DMS53 (cell line): ENCODE results near the gene ANKS1B.
"Not testable (repeated sequence)": the region's sequence is repeated elsewhere in the genome, so short reads cannot be mapped to it uniquely, and the experiment has no call there.

ENCODE experiments used
- DNase-seq: peaks from one replicate; lab custom pipeline; 2025; lab: John Stamatoyannopoulos, UW

The ANKS1B gene

DNA sequence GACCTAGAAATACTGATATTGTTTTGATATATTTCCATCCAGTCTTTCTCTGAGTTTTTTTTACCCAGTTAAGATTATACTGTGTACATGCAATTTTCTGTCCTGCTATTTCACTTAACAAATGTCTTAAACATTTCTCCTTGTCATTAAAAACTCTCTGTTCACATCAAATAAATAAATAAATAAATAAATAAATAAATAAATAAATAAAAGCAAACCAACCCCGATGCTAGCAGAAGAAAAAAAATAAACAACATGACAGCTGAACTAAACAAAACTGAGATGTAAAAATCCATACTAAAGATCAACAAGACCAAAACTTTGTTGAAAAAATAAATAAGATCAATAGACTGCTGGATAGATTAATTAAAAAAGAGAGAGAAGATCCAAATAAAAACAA is 407.6 kb downstream of the ANKS1B start:
- not testable (repeated sequence) for DNase-seq

DNA sequence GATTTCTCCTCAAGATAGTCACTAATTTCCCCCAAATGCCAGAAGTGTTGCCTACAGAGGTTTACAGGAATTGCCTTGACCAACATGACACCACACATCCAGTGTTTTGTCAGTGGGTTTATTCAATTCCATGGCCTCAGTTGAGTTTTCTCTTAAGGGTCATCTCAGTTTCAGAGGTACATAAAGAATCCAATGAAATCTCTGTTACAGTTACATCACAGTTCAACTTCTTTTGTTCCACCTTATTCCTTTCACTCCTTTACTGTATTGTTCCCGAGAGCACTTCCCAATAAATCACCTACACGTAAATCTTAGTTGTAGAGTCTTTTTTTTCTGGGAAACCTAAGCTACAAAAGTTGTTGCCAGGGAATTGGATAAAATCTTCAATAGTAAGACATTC is 410.8 kb downstream of the ANKS1B start:
- DNase-seq, result no peak

DNA sequence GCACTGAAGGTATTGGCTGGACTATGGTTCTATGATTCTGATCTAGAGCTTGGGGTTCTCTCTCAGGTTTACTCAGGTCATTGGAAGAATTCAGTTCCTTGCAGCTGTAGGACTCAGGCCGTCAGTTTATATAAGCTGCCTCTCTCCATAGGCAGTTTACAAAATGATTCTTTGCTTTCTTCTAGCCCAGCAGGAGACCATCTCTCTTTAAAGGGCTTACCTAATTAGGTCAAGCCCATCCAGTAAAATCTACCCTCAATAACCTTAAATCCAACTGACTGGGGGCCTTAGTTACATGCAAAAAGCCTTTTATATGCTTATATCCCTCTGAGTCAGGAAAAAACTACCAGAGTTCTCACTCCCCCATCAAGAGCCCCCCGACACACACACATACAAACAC is 417.7 kb downstream of the ANKS1B start:
- no peak for DNase-seq

DNA sequence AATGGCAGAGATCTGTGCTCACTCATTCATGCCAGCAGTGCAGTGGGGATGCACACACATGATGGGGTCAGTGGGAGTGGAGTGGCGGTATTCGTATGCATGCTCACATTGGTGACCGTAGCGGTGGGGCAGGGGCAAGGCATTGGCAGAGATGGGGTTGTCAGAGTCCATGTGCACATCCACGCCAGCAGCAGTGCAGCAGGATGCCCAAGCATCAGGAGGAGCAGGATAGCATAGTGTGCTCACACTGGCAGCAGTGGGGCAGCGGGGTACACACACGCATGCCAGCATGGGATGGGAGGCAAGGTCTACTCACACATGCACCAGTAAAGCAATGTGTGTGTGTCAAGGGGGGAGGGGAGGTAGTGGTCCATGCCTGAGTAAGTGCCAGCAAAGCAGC is 426.6 kb downstream of the ANKS1B start:
- DNase-seq, result no peak

DNA sequence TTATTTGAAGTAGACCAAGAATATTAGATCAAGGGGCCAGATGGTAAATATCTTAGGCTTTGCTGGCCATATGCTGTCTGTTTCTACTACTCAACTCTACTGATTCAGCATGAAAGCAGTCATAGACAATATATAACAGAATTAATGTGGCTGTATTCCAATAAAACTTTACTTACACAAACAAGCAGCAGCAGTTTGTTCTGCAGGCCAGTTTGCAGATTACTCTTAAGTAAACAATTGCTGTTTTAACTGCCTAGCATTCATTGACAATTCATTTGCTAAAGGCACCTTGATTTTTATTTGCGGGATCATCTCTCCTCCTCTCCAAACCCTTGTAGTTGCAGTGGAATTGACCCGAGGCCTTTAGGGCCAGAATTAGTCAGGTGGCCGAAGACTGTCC is 431.3 kb downstream of the ANKS1B start:
- peak; percentile 29 for DNase-seq

DNA sequence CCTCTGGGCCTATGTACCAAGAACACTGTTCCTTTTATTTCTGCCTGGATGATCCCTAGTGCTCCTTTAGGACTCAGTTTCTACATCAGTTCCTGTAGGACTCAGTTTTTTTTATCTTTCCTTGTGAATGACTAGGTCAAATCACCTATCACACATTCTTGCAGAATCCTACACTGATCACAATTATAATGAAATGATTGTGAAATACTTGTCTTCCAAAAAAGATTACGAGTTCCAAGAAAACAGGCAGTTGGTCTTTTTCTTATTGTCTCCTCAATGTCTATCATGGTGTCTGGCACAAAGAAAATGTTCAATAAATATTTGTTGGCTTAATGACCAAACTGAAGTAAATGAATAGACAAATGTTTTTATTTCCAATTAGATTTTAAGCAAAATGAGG is 432.7 kb downstream of the ANKS1B start:
- no peak for DNase-seq

DNA sequence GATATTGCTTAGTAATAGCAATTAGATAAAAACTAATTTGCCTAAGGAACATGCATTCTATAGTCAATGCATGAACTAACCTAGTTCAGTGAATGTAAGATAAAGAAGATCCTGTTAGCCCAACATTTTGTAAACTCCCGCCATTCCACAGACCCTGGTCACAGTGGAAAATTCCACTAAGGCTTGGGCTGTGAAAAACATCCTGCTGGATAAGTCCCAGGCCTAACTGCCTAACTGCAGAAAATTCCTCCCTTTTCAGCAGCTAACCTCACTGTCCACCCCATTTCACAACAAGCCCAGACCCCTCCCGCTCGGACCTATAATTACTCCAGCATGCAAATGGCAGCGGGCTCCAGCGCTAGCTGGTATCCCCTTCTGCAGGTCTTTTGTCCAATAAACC is 435.1 kb downstream of the ANKS1B start:
- DNase-seq, result no peak

DNA sequence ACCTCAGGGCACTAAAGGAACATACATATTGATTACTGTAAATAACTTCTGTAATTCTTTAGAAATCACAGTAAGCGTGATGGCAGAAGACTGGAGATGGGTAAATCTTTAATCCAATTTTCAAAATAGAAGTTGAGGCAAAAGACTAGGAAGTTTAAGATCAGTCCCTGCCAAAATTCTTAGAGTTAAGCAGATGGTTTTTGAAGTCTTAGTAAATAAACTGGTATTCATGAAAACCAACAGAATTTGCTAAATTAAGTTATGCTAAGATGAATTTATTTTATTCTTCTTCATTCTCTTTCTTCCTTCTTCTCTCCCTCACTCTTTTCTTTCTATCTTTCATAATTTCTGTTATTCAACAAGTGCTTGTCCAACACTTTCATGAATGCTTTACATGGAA is 435.5 kb downstream of the ANKS1B start:
- DNase-seq, result no peak

DNA sequence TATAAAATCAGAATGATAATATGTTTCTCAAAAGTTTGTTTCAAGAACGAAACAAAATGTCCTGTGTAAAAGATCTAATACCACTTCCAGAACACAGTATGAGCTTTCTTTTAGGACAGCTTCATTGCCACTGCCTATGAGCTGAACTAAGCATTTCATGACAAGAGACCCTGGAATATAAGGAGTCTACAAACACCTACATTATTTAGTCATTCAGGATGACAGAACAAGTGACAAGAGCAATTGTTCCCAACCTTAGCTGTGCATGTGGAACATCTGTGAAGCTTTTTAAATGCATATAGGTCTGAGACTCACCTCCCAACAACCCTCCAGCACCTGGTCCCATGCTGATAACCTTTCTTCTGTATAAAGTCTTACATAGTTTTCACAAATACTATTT is 440.3 kb downstream of the ANKS1B start:
- no peak for DNase-seq

DNA sequence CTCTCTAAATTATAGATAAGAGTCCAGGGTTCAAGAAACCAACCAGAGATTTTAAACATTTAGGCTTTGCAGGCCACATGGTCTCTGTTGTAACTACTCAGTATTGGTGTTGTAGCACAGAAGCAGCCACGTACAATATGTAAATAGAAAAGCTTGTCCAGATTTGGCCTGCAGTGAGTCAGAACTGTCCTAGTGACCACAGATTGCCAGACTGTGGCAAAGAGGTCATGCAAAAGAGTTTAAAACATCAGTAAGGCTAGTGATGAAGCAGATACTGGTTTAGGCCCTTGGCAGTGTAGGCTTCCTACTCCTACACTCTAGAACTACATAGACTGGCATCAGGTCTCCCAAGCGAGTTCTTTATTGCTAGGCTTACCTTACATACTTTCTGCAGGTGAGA is 454.8 kb downstream of the ANKS1B start:
- peak; percentile 11 for DNase-seq

DNA sequence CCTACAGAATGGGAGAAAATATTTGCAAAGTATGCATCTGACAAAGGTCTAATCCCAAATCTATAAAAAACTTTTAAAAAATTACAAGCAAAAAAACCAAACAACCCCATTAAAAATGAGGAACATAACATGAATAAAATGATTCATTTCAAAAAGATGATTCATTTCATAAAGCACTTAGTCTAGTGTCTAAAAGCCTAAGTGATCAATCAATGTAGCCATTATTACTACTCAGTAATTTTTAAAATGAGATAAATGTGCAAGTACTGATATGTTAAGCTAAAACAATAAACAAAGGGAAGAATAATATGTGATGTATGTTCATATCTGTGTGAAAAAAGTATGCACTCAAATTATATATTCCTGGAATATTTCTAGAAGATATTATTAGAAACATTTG is 456.3 kb downstream of the ANKS1B start:
- no peak for DNase-seq

DNA sequence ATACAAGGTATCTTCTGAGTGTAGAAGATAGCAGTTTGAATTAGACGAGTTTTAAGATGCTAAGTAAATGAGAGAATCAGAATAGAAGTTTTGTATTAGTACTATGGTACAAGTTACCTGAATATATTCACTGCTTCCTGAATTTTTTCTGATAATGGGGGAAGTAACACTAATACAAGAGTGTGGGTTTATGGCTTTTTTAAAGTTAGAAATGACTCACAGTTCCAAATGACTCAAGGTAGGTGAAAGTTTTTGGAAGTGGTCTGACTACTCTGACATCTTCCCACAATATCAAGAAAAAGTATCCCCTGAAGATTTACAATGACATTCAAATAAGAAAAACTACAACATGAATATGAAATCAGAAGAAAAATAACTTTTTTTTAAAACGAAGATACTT is 460.9 kb downstream of the ANKS1B start:
- DNase-seq, result no peak

DNA sequence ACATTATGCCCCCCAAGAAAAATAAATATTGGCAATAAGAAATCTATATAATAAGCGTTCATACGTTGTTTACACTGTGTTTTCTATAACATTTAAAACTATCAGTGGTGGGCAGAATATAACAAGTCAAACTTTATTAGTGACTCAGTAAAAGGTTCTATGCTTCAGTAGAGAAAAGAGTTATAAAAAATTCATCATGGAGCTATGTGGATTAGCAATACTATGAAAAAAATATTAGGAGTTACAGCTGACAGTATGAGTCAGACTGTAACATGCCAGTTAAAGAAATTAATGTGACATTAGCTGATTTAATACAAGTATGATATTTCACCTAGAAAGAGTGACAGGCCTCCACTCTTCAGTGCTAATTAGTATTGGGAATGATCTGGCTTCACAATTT is 462.3 kb downstream of the ANKS1B start:
- no peak for DNase-seq

DNA sequence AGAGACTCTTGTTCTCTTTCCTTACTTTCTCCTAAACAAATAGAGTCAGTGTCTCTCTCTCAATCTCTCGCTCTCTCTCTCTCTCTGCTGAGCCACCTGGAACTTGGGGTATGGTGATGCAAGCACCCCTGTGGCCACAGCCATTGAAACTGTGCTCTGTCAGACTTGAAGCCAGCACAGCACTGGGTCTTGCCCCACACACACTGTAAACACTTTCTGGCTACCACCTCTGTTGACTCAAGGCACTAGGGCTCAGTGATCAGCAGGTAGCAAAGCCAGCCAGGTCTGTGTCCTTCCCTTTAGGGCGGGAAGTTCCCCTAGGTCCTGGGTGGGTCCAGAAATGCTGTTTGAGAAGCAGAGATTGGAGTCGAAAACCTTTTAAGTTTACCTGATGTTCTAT is 463.1 kb downstream of the ANKS1B start:
- DNase-seq, result peak; percentile 8

DNA sequence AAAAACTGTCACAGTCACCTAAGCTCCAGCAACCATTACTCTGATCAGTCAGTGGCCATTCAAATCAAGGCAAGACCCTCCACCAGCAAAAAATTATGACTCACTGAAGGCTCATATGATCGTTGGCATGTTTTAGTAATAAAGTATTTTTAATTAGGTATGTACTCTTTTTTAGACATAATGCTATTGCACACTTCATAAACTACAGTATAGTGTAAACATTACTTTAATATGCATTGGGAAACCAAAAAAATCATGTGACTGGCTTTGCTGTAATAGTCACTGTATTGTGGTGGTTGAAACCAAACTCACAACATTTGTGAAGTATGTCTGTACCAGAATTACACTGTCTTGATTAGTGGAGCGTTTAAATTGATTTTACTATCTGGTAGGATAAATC is 471.7 kb downstream of the ANKS1B start:
- DNase-seq, result no peak

DNA sequence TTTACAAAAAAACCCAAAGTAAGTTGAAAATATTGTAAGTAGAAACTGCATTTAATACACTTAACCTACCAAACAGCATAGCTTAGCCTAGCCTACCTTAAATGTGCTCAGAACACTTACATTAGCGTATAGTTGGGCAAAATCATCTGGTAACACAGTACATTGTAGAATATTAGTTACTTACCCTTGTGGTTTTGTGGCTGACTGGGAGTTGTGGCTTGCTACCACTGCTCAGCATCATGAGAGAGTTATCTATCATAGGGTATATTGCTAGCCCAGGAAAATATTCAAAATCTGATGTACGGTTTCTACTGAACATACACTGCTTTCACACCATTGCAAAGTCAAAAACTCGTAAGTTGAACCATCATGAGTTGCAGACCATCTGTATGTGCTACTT is 478.9 kb downstream of the ANKS1B start:
- DNase-seq, result no peak

DNA sequence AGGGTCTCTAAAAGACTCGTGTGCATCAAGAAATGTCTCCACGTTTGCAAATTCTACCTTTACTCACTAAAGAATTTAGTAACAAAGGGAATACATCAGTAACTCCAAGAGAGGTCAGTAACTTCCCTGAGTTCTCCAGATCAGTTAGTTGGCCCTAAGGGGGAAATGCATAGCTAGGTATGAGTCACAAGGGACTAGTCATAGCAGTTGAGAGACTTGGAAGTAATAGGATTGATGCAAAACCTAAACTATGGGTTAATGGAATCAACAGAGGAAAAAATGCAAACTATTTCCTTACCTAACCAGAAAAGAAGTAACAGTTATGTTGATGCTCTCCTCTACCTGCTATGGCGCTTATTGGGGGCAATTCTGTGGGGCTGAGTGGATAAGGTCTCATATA is 486.0 kb downstream of the ANKS1B start:
- DNase-seq, result no peak

DNA sequence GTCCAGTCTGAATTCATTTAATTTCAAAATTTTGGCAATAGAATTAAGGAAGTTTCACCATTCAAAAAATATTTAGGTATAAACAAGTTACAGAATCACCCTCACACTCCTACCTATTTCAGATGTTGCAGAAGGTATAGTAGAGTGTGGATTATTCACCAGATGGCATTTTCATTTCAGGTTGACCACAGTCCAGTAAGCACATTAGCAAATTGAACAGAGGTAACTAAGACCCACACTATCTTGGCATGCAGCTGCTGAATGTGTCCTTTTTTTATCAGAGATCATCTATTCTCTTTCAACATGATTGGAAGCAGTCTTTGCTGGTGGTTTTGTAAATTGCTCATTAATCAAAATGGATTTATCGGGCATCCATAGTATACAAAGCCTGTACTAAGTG is 488.9 kb downstream of the ANKS1B start:
- no peak for DNase-seq

DNA sequence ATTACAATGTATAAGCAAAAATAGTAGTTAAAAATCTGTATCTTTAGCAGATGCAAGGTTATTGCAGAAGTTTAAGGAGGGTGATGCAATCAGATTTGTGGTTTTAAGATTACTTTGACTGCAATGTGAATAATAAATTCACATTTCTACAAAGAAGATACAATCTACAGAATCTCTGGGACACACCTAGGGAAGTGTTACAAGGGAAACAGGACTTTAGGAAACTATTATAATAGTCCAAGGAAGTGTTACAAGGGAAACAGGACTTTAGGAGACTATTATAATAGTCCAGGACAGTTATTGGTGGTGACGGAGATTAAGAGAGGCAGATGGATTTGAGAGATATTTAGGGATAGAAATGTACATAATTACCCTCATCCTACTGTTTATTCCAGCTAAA is 491.5 kb downstream of the ANKS1B start:
- DNase-seq, result no peak

DNA sequence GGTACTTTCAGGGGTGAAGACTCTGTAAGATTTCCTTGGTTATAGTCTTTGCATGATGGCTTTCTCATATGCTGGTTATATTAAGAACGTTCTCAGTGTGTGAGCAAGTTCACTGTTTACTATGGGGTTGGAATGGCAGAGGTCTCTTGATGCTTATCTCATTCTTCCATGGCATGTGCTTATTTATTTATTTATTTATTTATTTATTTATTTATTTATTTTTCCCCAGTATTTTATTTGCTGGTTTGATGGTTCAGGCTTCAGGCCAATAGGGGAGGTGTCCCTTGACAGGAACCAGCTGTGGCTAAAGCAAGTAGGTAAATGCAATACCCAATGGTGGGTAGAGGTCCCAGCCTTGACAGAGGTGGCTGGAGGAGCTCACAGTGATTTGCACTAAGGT is 498.5 kb downstream of the ANKS1B start:
- no peak for DNase-seq

DNA sequence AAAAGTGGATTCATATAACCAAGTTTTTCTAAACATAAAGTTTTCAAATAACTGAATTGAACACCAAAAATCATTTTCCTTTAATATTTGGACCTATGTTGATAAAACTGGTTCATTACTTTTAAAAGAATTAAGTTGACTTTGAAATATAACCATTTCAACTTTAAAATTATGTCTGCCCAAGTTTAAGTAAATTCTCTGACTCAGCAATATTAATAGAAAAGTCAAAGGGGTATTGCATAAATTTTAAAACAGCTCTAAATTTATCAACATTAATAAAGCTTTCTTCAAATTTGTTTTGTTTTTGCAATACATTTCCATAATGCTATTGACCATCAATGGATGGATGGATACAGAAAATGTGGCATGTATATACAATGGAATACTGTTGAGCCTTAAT is 505.6 kb downstream of the ANKS1B start:
- DNase-seq, result no peak

DNA sequence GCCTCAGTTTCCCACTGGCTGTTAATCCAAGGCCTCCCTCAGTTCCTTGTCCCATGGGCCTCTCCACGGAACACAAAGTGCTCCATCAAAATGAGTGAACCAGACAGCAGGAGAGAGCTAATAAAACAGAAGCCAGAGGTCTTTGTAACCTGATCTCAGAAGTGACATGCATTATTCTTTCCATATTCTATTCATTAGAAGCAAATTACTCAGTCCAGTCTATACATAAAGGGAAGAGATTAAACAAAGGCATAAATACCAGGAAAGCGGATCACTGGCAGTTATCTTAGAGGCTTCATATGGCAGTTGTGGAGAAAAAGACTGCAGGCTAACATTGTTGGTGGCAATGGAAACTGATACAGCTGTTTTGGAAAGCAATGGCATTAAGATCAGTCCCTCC is 507.8 kb downstream of the ANKS1B start:
- no peak for DNase-seq

DNA sequence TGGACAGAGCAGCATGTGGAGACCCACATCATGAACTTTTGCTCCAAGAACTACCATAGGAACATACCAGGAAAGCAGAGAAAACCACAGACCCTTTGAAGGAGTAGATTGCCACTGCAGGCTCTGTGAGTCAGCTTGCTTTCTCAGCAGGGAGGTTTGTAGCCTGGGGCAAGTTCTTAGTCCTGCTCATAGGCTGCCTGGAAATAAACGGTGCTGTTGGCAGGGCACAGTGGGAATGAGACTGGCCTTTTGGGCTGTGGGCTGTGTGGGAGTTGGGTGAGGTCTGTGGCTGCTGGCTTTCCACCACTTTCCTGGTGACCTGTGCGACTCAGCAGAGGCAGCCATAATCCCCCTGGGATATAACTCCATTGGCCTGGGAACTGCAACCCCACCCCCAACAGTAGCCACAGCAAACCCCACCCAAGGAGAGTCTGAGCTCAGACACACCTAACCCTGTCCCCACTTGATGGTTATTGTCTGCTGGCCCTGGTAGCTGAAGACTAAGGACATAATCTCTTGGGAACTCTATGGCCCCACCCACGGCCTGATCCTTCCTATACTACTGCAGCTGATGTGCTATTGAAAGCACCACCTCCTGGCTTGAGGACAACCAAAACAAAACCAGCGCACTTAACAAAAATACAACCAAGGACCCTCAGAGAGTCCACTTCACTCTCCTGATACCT is 529.2 kb downstream of the ANKS1B start:
- DNase-seq, result no peak

DNA sequence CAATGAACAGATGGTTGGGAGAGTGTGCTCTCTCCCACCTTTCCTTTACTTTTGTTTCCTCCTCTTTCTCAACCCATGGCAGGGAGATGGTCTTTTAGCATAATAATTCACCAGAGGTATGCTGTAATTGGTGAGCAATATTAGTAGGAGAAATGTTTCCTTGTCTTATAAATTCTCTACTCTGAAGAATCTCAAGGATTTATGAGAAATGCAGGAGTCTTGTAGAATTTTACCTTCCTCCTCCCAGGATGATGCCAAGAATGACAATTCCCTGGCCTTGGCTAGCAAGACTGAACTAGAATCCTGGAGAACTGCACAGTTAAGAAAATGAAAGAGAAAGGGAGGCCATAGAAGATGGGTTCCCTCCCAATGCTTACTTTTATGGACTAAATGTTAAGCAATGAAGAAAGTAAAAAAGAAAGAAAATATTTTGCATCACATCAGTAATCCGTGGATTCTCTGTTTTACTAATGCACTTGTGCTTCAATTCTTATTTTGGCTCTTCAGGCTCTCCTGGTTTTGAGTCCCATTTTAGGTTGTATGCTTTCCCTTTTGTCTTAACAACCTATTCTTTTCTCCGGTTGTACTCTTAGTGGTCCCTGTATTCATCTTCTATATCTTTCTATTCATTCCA is 530.1 kb downstream of the ANKS1B start:
- DNase-seq, result no peak
